GM15510 (cell line): ENCODE measurements around the gene KRTAP9-1.
"Not testable (repeated sequence)": the region's sequence is repeated elsewhere in the genome, so short reads cannot be mapped to it uniquely, and the experiment has no call there.

ENCODE experiments used
- POLR2A ChIP-seq: IDR thresholded peaks from 3 replicates; pipeline ENCODE4 v1.6.1; 2011; ENCODE audit warnings: borderline replicate concordance; ENCODE audit not compliant: insufficient read length; ENCODE audit errors: extremely low read depth

KRTAP9-1 gene

DNA sequence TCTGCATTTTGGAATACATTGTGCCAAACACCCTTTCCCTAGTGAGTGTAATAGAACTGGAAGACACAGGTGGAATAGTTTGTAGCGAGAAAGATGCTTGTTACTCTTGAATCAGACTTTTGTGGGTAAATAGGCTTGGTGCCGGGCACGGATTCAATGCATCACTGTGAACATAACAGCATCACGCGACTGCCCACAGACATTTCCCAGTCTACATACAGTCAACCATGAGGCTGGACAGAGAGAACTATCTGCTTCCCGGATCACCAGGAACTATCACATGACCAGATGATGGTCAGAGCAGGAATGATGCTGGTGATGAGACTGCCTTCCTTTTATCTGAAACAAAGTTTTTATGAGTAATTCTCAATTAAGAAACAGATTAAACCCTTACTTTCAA, 36.4 kb downstream of the KRTAP9-1 start:
- no peak for TF ChIP-seq POLR2A

GRCh38 chr17:41226598-41227095, 37.0 kb downstream of the KRTAP9-1 start, which contains the start of gene KRTAP9-2:
Gene KRTAP9-2, plus strand, starts transcription at chr17:41226648. Its CDS starts 7 bp downstream, at chr17:41226655.
- not testable (repeated sequence) for TF ChIP-seq POLR2A

DNA sequence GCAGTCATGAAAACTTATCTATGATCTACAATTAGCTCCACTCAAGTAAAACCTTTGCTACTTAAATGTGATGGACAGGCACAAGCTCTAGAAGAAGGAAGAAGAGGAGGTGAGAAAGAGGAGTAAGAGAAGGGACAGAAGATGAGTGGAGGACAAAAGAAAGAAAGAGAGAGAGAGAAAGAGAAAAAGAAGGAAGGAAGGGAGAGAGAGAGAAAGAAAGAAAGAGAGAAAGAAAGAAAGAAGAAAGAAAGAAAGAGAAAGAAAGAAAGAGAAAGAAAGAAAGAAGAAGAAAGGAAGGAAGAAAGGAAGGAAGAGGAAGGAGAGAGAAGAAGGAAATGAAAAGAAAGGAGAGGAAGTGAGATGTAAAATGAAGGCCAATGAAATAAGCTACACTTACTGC, 40.4 kb downstream of the KRTAP9-1 start:
- TF ChIP-seq POLR2A = no peak

GRCh38 chr17:41231731-41232130, 42.0 kb downstream of the KRTAP9-1 start:
- TF ChIP-seq POLR2A = no peak

DNA sequence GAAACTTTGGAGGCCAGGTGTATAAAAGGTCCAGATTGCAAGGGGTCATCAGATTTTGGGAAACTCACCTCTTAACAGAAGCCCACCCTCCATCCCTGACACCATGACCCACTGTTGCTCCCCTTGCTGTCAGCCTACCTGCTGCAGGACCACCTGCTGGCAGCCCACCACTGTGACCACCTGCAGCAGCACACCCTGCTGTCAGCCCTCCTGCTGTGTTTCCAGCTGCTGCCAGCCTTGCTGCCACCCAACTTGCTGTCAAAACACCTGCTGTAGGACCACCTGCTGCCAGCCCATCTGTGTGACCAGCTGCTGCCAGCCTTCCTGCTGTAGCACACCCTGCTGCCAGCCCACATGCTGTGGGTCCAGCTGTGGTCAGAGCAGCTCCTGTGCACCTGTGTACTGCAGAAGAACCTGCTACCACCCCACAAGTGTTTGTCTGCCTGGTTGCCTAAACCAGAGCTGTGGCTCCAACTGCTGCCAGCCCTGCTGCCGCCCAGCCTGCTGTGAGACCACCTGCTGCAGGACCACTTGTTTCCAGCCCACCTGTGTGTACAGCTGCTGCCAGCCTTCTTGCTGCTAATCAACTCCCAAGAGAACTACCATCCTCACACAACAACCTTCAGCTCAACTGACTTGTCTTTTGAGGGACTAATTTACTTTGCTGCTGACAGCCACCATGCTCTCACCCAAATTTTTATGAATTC, 42.9 kb downstream of the KRTAP9-1 start, which contains the start of gene KRTAP9-3:
TSS of gene KRTAP9-3 (plus strand) at position 51 of the 707 bp plus-strand sequence. CDS start at position 104, 53 bp downstream.
- TF ChIP-seq POLR2A = not testable (repeated sequence)

- not testable (repeated sequence) for TF ChIP-seq POLR2A
Observed at GRCh38 chr17:41237949-41238437, 48.3 kb downstream of the KRTAP9-1 start, which contains the start of gene KRTAP9-8. Gene KRTAP9-8, plus strand, starts transcription at chr17:41237999. Its CDS starts 53 bp downstream, at chr17:41238052.
